H1 (cell line): ENCODE results near the gene PLXNA3.

Experiments
- CTCF ChIP-seq, 3 experiments: IDR thresholded peaks; 1 replicate in 2 of 3; 2 replicates in 1 of 3; pipeline versions ENCODE4 v1.5.1 to v1.6.1; 2011; ENCODE audit warnings: low read length in 3 of 3, mild to moderate bottlenecking in 3 of 3, inconsistent platforms in 2 of 3, low read depth in 1 of 3, moderate library complexity in 1 of 3; ENCODE audit not compliant: insufficient read depth in 1 of 3; ENCODE audit errors: control extremely low read depth in 1 of 3
- EP300 ChIP-seq, 2 experiments: IDR thresholded peaks; 1 replicate in 1 of 2; 2 replicates in 1 of 2; pipeline ENCODE4 v1.6.1; 2011 to 2012; ENCODE audit warnings: low read depth in 2 of 2, low read length in 2 of 2, mild to moderate bottlenecking in 2 of 2, borderline replicate concordance in 1 of 2, inconsistent platforms in 1 of 2, moderate library complexity in 1 of 2
- EZH2 ChIP-seq: fragments of 200-600 bp; sonication (generic); IDR thresholded peaks from 2 replicates; pipeline ENCODE4 v1.7.1; 2012; ENCODE audit warnings: low read depth, mild to moderate bottlenecking, moderate library complexity, low read length, inconsistent platforms; ENCODE audit not compliant: severe bottlenecking
- FOSL1 ChIP-seq: IDR thresholded peaks from 2 replicates; pipeline ENCODE4 v1.6.1; 2011; ENCODE audit warnings: mild to moderate bottlenecking, low read depth, low read length, moderate library complexity; ENCODE audit not compliant: insufficient read depth
- GTF2F1 ChIP-seq: IDR thresholded peaks from 2 replicates; pipeline ENCODE4 v1.6.1; 2012; ENCODE audit warnings: low read depth, low read length, improper control_type of control experiment, borderline replicate concordance
- MAFK ChIP-seq: IDR thresholded peaks from 2 replicates; pipeline ENCODE4 v1.6.1; 2012; ENCODE audit warnings: low read depth, mild to moderate bottlenecking, improper control_type of control experiment, low read length
- MAX ChIP-seq: IDR thresholded peaks from 2 replicates; pipeline ENCODE4 v1.6.1; 2012; ENCODE audit warnings: inconsistent platforms
- POLR2A ChIP-seq, 2 experiments: IDR thresholded peaks; 1 replicate in 1 of 2; 2 replicates in 1 of 2; pipeline ENCODE4 v1.6.1; 2011; ENCODE audit warnings: low read depth in 2 of 2, low read length in 2 of 2, mild to moderate bottlenecking in 2 of 2; ENCODE audit errors: control extremely low read depth in 1 of 2
- POU5F1 ChIP-seq: IDR thresholded peaks from 2 replicates; pipeline ENCODE4 v1.6.1; 2011; ENCODE audit warnings: low read depth, mild to moderate bottlenecking, low read length, moderate library complexity
- RBBP5 ChIP-seq: IDR thresholded peaks from 2 replicates; pipeline ENCODE4 v1.7.1; 2012; ENCODE audit warnings: low read depth, mild to moderate bottlenecking, inconsistent platforms, low read length, moderate library complexity, borderline replicate concordance
- SIN3A ChIP-seq, 2 experiments: IDR thresholded peaks in 1 of 2; conservative IDR thresholded peaks in 1 of 2; 2 replicates each; pipeline ENCODE4 v1.6.1; 2011 to 2012; ENCODE audit warnings: low read length in 2 of 2, improper control_type of control experiment in 1 of 2, low read depth in 1 of 2, mild to moderate bottlenecking in 1 of 2
- TEAD4 ChIP-seq: IDR thresholded peaks from 2 replicates; pipeline ENCODE4 v1.6.1; 2012; ENCODE audit warnings: low read depth, low read length, inconsistent platforms, mixed read lengths

GRCh38 chrX:154478728-154479622, 20.9 kb downstream of the PLXNA3 start, which contains the start of gene LAGE3:
- TF ChIP-seq SIN3A (conservative IDR thresholded peaks at IDR 0.05 in 1 of 2, IDR thresholded peaks at IDR 0.05 in 1 of 2; ENCODE audit: low read depth in 1 of 2, low read length in 2 of 2) (no peak; a peak in 1 of 4 replicates), EP300 (IDR thresholded peaks at IDR 0.05; ENCODE audit: borderline replicate concordance in 1 of 2, low read depth in 2 of 2, low read length in 2 of 2) (no peak), MAFK (no peak), CTCF (IDR thresholded peaks at IDR 0.05; ENCODE audit: control extremely low read depth in 1 of 3, insufficient read depth in 1 of 3, low read depth in 1 of 3, low read length in 3 of 3) (no peak), EZH2 (no peak), RBBP5 (no peak), TEAD4 (no peak), MAX (peak; percentile 89), POLR2A (IDR thresholded peaks at IDR 0.05; ENCODE audit: control extremely low read depth in 1 of 2, low read depth in 2 of 2, low read length in 2 of 2) (peak in 1 of 2 experiments; percentile 62; a peak in 2 of 3 replicates), FOSL1 (no peak), POU5F1 (no peak), GTF2F1 (no peak)
